Stimulated activated CD4-positive, alpha-beta T cell treated with anti-CD3 and anti-CD28 coated beads, Interleukin-15, amount 100 ng/mL, for 1 hour (primary cell): Measurements from ENCODE around the gene GLP1R.

Experiments used
- DNase-seq, 2 donors: peaks; one replicate each; pipeline ENCODE4 v3.0.0-alpha.2; 2020; ENCODE audit warnings: low read depth in 1 of 2, low spot score in 1 of 2

The GLP1R gene

DNA sequence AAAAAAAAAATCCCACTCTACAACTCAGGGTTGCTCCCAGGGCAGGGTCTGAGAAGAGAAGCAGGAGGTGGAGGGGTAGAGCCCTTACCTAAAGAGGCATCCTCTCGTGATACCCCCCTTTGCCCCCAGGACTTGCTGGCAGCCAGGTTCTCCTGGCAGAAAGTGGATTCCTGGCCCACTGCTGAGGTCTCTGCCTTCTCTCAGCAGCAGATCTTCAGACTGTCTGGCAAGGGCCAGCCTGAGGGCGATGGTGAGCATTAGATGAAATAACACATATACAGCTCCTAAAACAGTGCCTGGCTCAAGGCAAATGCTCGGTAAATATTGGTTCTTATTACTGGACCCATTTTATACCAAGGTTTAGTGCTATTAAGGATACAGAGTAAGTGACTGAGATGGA lies 4.8 kb upstream of the GLP1R start:
- DNase-seq, result no peak

DNA sequence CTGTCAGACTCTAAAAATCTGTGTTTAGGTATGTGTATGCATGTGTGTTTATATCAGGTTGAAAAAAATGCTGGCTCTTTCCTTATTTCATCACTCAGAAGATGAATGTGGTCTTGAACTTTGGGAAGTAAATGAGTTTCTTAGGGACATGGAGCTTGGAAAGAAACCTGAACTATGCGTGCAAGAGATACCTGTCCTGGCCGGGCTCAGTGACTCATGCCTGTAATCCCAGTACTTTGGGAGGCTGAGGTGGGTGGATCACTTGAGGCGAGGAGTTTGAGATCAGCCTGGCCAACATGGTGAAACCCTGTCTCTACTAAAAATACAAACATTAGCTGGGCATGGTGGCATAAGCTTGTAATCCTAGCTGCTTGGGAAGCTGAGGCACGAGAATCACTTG lies 4.4 kb upstream of the GLP1R start:
- no peak for DNase-seq

DNA sequence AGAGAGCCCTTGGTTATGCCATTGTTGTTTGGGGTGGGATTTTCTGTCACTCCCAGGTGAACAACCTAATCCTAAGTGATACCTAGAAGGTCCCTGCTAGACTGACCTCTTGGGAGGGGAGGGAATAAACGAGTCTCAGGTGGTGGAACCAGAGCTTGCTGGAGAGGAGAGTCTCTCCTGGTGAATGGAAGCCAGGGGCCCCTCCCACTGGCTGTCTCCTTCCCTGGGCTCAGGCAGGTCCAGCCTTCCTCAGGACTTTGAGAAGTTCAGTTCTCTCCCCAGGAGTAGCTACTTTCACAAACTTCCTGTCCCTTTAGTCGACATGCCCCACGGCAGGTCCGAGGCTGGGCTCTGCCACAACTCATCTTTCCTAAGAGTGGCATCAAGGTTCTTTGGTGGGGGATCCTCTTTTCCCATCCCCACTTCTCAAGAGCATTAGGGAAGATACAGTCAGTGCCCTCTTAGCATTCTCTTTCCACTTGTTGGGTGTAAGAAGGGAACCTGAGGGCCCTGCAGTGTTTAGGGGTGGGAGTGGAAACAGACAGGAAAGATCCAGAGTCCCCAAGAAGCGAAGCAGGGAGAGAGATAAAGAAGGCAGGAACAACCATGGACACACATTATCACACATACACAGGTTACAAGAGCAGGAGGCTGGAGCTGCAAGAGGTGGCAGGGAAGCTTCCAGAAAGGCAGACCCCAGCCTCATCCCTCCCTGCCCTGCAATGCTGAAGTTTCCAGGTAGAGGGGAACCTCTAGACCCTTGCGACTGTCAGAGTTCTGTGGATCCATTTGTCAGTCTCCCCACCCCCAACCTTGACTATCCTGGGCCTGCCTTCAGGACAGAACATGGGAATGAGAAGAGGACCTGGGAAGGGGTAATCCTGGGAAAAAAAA lies 900 bp upstream of the GLP1R start:
- DNase-seq, result no peak

DNA sequence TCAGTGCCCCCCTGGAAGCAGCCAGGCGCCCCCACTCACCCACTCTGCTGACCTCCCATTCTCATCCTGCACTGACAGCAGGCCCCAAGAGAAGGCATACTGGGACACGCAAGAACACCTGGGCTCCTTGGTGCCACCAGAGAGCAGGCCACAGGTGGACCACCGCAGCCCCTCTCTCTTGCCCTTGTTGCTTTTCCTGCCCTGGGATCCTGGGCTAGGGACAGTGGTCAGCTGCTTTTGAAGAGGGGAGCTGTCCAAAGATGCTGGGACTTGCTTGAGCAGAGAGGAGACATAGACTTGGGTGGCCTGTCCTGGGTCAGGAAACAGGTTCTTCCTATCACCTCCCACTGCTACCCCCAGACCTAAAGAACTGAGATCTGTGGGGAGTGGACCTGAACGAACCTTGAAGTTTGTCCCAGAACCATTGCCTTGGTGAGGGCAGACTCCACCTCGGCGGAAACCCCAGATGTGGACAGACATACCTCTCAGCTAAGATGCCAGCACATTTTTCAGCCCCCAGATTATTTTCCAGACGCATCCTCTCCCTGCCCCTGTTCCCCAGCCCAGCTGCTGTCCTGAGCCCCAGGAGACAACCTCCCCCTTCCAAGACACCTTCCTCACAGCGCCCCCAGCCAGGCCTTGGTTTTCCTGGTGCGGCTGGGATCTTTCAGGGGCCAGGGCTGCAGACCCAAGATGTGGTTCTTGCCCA lies 1.1 kb downstream of the GLP1R start:
- DNase-seq, result no peak

DNA sequence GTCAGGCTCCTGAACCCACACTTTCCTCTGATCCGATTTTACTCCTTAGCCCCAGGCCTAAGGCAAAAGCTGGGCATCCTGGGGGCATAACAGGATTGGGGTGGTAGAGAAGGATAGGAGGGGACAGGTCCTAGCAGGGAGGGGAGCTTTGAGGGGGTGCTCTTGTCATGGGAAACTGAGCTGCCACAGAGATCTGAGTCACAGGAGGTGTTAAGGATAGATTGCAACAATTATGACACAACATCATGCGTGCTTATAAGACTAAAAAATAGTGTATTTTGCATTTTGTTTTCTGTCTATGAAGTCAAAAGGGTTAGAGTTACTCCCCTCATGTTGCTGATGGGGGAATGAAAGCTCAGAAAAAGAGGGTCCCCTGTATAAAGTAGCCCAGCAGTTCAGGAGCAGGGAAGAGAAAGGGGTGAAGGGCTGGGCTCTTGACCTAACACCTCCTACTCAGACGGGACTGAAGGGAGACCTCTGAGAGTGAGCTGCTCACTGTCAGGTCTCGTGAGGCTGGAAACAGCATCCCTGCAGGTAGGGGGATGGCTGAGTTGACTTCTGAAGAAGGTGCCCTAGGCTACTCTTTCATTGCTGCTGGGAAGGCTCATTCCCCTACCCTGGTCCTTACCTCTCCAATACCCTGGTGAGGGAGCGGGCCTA lies 2.0 kb downstream of the GLP1R start:
- no peak for DNase-seq

GRCh38 chr6:39051399-39052122 lies 3.0 kb downstream of the GLP1R start:
- DNase-seq, result no peak

GRCh38 chr6:39053016-39053624 lies 4.5 kb downstream of the GLP1R start:
- no peak for DNase-seq

DNA sequence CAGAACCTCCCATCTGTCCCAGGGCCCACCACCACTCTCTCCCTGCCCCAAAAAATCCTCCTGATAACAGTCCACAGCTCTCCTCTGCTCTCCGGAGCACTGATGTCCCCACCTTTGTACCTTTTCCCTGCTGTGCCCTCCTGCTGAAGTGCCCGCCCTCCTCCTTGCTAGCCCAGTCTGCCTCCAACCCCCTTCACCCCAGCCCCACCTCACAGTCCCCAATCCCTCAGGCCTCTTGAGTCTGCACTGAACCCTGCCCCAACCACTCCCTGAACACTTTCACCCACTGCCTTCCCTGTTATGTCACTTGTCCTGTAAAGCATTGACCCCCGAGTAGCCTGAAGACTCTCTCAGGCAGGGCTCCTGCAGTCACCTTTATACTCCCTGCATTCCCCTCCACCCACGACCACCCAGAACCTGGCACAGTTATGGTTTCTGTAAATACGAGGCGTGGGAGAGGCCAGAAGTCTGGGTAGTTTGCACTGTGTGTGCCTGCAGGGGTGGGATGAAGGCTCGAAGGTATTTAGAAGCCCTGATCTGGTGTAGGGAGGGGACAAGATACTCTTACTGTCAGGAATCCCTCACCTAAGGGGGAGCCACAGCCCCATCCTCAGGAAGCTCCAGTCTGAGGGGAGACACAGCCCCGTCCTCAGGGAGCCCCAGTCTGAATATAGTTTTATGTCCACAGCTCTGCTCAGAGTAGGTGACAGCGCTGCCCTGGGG lies 5.4 kb downstream of the GLP1R start:
- no peak for DNase-seq

DNA sequence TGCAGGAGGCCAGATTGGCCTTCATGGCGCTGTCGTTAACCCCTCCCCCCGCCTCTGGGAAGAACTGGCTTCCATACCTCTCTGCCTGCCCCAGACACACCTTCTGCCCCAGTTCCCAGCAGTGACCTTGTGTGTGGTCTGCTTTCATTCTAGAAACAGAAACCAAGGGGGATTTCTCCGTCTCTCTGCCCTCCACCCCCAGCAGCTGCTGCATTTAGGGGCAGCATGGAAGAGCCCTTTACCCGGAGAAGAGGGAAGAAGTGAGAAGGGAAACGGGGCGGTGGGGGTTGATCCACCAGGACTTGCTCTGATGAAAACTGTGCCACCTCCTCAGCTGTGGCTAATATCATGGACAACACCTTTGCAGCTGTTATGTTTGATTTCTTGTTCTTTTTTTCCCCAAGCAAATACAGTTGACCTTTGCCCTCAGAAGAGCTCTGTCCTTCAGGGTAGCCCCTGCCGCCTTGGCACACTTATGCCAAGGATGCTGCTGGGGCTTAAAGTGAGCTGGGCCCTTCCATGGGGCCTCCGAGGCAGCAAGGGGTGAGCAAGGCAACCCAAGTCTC lies 6.1 kb downstream of the GLP1R start:
- no peak for DNase-seq

- no peak for DNase-seq
These were observed 7.1 kb downstream of the GLP1R start for GRCh38 chr6:39055661-39056060.

DNA sequence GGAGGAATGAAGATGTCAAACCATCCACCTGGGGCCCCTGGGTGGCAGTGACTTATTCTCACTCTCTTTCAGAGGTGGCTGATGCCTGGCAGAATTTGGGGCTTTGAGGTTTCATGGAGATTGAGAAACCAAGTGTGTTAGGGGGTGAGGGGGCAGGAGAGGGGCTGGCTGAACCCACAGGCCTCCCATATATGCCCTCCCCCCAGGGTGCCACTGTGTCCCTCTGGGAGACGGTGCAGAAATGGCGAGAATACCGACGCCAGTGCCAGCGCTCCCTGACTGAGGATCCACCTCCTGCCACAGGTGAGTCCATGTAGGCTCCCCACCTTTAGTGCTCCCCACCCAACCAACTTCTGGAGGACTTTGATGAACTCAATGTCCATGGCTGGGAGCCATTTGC lies 7.6 kb downstream of the GLP1R start:
- no peak for DNase-seq

DNA sequence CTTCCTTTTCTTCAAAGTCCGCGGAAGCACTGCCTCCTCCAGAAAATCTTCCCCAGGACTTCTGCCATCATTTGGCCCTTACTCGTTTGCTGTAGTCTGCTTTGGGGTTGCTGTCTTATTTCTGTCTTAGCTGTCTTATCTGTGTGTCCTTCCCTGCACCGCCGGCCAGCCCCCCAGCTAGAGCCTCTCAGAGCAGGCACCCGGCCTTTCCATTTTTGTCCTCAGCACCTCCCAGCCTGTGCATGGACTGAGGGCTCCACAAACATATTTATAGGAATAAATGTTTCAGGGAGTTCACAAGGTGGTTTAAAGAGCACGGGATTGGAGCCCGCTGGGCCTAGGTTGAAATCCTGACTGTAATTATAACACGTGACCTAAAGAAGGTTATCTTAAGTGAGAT lies 8.1 kb downstream of the GLP1R start:
- DNase-seq, result no peak

DNA sequence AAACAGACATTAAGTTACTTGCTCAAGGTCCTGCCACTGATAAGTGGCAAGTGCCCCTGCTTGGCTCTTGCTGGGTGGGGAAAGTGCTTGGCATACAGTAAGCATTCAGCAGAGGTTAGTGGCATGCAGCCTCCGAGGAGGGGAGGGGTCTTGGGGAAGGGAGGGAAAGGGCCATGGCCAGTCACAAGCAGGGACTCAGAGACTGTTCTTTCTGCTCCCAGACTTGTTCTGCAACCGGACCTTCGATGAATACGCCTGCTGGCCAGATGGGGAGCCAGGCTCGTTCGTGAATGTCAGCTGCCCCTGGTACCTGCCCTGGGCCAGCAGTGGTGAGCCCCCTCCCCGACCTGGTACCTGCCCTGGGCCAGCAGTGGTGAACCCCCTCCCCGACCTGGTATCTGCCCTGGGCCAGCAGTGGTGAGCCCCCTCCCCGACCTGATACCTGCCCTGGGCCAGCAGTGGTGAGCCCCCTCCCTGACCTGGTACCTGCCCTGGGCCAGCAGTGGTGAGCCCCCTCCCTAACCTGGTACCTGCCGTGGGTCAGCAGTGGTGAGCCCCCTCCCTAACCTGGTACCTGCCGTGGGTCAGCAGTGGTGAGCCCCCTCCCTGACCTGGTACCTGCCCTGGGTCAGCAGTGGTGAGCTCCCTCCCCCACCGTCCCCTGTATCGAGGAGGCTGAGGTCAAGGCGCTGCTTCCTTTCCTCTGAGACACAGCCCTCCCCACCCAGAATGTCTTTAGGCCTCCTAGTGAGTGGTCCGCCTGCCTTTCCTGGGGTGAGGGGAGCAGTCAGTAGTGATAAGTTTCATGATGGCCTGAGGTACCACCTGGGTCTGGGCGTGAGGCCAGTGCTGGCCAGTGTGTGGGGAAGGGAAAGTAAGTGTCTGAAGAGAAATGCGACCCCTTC lies 8.9 kb downstream of the GLP1R start:
- no peak for DNase-seq

GRCh38 chr6:39058471-39059147 lies 10.0 kb downstream of the GLP1R start:
- no peak for DNase-seq

DNA sequence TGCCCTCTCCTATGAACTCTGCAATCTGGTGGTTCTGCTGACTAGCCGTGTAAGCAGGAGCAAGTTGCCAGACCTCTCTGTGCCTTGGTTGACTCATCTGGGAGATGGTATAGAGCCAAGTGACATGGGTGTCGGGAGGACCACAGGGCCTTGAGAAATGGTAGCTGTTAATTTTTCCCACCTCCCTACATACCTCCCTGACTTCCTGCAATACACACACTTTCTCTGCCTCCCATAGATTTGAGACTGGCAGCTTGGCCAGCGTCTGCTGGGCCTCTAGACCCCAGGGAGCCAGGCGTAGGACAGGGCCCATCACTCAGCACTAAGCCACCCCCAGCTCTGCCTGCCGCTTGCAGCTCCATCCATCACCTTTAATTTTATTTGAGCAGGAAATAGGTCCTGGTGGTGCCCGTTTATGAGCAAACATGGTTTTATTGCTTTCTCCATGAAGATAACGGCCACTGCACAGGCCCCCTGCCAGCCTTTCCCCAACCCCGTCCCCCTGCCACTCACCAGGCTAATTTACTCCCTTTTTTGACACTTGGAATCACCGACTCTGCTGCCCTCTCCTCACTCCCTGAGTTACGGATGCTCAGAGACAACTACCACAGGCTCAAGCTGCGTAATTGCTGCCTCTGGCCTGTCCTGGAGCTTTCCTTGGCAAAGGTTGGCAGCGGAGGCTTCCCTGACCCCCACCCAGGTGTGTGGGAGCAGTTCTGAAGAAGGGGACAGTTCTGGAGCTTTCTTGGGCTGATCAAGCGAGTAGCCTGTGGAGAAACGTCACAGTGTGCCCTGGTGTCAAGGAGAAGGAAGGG lies 11.1 kb downstream of the GLP1R start:
- no peak for DNase-seq

DNA sequence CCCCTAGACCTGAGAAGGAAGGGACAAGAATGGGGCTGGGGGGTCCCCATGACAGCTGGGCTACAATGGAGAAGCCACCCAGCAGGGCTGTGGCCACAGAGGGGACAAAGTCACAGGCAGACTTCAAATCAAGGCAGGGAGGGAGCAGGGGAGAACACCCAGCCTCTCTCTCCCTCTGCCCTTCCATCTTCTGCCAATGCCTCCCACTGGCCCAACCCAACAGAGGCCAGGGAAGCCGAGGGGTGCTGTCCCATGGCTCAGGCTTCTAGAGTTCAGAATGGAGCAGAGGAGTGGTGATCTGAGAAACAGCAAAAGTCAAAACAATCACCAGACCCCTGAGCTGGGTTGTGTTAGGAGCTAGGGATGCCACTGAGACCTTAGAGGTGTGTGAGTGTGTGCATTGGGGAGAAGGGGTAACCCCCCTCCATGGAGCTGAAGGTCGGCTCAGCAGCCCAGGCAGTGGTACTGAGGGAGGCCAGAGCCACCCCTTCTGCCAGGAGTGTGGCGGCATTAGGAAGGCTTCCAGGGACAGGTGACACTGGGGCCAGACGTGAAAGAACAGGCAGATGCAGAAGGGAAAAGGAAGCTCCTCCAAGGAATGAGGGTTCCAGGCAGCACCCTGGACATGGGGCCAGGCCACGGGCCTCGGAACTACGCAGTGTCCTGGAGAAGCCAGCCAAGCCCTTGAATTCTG lies 12.0 kb downstream of the GLP1R start:
- no peak for DNase-seq

DNA sequence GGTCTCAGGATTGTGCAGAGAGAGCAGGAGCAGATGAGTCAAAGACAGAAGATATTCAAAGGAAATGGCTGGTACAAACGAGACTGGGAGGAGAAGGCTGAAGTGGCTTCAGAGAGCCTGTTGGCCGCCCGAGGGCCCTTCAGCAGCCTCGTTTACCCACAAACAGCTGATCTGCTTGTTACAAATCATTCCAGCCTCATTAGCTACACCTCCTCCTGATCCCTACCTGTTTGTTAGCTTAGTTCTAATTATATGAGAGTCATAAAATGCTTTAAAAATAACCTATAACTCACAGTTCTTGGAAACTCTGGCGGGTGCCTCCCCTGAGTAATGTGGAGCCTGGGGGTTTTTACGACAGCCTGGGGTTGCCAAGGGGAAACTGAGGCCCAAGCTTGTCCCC lies 12.6 kb downstream of the GLP1R start:
- DNase-seq, result no peak
